Measurements from ENCODE around the gene CHST8.

The CHST8 gene

GRCh38 chr19:33773704-33774624, 152.2 kb downstream of the CHST8 start:
- no peak for DNase-seq

DNA sequence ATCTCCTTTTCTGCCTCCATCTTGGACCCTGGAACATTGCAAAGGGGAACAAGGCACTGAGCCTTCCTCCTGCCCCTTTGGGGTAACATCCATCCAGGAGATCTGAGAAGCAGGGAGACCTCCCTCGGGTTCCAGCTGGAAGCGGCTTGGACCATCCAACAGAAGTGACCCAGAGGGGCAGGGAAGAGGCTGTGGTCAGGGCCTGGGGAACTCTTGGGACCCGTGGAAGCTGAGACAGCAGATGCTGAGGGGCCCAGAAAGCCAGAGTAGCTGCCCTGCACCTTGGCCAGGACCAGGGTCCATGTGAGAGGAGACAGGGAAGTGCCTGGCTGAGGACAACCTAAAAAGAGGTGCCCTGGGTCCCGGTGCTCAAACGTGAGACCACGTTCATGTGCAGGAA, 153.0 kb downstream of the CHST8 start:
- DNase-seq: no peak

DNA sequence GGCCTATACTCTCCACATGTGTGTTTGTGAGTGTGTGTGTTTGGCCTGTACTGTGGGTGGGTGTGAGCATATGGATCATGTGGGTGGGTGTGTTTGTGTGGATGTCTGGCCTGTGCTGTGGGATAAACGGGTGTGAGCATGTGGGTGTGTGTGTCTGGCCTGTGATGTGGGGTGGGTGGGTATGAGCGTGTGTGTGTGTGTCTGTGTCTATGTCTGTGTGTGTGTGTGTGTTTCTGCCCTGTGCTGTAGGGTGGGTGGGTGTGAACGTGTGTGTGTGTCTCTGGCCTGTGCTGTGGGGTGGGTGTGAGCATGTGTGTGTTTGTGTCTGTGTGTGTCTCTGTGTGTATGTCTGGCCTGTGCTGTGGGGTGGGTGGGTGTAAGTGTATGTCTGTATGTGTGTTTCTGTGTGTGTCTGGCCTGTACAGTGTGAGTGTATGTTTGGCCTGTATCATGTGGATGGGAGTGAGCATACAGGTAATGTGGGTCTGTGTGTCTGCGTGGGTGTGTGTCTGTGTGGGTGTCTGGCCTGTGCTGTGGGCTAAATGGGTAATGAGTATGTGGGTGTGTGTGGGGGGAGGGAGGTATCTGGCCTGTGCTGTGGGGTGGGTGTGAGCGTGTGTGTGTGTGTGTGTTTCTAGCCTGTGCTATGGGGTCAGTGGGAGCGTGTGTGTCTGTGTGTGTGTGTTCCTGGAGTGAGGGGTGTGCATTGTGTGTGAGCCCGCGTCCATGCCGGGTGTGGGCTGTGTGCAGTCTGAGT, 154.2 kb downstream of the CHST8 start:
- DNase-seq: no peak

- DNase-seq: no peak
Observed at GRCh38 chr19:33777351-33777750, 155.6 kb downstream of the CHST8 start.

DNA sequence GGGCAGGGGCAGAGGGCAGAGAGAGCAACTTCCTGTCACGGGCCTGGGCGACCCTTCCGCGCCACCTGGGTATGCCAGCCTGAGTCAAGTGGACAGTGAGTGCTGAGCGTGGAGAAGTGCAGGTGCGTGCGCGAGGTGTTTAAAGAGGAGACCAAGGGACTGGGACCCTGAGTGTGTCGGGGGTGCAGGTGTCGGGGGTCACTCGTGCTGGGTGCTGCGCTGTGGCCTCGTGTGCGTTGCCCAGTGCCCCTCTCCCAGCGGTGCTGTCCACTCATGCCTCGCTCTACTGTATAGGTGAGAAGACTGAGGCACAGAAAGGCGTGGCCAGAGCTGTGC, 156.0 kb downstream of the CHST8 start:
- no peak for DNase-seq

DNA sequence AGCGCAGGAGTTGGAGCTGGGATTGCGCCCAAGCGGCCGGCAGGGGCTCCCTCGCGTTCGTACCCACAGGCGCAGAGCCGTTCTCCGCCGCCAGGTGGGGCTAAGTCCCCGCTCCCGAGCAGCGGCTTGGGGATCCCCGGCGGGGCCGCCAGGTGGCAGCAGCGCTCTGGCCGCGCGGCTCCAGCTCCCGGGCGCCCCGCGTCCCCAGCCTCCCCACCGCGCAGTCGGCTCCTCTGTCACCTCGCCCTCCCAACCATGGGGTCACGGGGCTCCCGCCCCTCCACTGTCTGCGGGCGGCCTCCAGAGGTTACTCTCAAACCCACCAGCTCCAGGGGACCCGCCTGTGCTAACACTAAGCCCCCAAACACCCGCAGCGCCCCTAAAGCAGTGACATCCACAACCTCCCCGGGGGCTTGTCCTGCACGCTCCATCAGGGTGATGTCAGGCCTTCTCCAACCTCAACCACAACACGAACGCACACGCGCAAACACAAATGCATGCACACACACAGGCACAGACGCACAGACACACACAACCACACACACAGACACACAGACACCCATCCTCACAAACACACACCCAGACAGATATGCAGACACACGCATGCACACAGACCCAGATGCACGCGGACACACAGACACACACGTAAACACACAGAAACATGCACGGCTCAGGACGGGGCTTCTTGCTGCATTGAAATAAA, 156.5 kb downstream of the CHST8 start:
- peak; percentile 66 for DNase-seq

- no peak for DNase-seq
Observed at GRCh38 chr19:33779849-33780248, 158.1 kb downstream of the CHST8 start.

GRCh38 chr19:33780251-33780650, 158.5 kb downstream of the CHST8 start:
- no peak for DNase-seq

DNA sequence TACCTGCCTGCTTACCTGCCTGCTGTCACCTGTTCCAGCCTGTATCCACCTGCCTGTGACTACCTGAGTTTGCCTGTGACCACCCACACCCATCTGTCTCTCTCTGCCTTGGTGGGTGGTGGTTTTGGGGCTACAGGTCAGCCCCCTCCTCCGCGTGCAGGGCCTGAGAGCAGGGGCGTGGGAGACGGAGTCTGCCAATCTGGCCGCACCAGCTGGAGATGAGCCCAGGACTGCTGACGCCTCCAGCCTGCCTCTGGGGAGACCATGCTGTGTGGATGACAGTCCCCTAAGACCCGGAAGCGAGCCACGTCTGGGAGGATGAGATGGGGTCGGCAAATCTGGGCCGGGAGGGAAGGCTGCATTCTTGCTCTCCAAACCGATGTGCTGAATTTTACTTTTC, 159.0 kb downstream of the CHST8 start:
- DNase-seq: no peak

DNA sequence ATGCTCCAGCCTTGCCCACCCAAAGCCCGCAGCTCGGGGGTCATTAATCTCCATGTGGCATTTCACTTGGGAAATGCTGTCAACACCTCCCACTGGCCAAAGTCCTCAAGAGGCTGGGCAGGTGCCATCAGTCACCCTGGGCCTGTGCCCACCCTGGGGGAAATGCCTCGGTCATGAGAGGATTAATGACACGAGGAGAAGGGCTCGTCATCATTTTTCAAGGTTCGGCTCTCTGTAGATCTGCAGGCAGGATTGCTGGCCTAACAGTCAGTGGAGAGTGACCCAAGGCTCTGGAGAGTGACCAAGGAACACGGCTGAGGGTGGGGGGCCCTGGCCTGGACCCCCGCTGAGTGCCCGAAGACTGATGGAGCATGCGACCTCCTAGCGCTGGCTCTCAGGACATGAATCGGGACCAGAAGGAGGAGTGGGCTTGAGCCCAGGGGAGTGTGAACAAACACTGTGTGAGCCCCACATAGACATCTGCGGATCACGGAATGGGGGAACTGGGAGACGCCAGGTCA, 159.7 kb downstream of the CHST8 start:
- no peak for DNase-seq

GRCh38 chr19:33781996-33782395, 160.2 kb downstream of the CHST8 start:
- no peak for DNase-seq

- DNase-seq: no peak
Observed at GRCh38 chr19:33784432-33784831, 162.7 kb downstream of the CHST8 start.

- no peak for DNase-seq
Observed at GRCh38 chr19:33785795-33786194, 164.0 kb downstream of the CHST8 start.

DNA sequence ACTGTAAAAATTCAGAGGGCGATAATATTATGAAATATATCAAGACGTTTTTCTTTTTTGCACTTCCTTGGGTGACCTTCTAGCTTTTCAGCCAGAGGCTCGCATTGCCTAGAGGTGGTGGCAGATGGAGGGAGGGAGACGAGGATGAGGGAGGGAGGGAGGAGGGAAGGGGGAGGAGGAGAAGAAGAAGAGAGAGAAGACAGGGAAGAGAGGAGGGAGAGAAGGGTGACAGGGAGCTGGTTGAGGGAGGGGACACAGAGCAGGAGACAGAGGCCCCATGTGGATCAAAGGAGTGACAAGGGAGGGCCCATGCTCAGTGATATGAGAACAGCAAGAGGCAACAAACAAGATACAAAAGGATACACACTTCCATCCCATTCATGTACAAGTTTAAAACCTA, 166.9 kb downstream of the CHST8 start:
- DNase-seq: no peak

GRCh38 chr19:33789344-33789743, 167.6 kb downstream of the CHST8 start:
- DNase-seq: no peak

DNA sequence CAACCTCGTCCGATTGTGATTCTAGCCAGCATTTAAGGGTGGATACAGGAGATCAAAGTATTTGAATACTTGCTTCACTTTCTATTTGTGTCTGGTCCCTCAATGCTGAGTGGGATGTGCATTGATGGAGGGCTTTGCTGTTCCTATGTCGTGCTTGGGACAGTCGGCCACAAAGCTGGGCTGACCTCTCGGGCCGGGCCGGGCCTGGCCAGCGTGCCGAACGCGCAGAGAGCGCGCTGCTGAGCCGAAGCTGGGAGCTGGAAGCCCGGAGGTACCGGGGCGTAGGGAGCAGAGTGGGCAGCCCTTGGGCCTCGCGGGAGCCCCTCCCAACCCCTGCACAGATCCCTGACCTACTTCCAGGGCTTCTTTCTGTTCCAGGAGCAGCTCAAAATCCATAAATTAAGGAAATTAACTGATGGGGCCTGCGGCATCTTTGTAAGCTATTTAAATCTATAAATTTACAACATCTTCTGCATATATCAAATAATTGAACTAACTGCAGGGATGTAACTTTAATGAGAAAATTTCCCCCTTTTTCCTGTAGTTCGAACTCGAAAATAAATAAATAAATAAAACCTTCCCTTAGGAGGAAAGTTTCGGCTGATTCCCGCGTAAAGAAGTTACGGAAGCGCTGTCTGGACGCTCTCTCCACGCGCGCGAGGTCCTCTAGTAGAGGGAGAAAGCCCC, 173.1 kb downstream of the CHST8 start:
- no peak for DNase-seq

DNA sequence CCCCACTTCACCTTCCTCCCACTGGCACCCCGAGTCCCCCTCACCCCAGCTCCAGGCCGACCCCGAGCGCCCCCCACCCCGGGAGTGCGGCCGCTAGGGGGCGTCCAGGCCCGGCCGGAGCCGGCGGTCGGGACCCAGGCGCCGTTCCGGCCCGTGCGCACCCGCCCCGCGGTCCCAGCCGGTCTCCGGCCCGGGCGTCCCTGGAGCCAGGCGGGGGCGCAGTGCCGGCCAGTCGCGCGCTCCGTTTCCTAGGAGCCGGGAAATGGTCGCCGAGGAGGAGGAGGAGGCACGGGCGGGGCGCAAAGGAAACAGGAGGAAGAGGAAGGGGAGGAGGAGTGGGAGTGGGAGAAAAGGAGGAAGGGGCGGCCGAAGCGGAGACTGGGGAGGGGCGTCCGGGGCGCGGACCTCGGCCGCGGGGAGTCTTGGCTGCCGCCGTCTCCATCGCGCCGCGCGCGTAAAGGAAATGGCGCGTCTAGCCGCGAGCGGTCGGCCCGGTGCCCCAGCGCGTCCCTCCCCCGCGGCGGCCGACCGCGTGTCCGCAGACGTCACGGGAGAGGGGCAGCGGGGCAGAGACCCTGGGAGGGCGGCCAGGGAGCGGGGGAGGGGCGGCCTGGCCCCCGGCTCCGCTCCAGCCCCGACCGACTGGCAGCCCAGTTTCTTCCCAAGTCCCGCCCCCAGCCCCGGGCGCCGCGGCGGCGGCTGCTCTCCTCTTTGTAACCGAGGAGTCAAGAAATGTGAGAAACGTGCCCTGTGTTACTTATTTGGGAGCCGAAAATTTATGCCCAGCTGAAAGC, 173.8 kb downstream of the CHST8 start:
- DNase-seq: peak; percentile 64

- no peak for DNase-seq
Observed at GRCh38 chr19:33796164-33796875, 174.6 kb downstream of the CHST8 start, which contains the start of gene KCTD15. KCTD15 (plus strand) TSS chr19:33796870; CDS start chr19:33800455, 3,585 bp downstream.

- no peak for DNase-seq
Observed at GRCh38 chr19:33797802-33798671, 176.3 kb downstream of the CHST8 start.

- DNase-seq: no peak
Observed at GRCh38 chr19:33798681-33799111, 176.9 kb downstream of the CHST8 start.
